NCI-H128 (cell line): ENCODE measurements around the gene PSMD9.

Experiments
- DNase-seq: peaks from one replicate; lab custom pipeline; 2025; ENCODE audit not compliant: unreplicated experiment; lab: John Stamatoyannopoulos, UW

PSMD9 gene

DNA sequence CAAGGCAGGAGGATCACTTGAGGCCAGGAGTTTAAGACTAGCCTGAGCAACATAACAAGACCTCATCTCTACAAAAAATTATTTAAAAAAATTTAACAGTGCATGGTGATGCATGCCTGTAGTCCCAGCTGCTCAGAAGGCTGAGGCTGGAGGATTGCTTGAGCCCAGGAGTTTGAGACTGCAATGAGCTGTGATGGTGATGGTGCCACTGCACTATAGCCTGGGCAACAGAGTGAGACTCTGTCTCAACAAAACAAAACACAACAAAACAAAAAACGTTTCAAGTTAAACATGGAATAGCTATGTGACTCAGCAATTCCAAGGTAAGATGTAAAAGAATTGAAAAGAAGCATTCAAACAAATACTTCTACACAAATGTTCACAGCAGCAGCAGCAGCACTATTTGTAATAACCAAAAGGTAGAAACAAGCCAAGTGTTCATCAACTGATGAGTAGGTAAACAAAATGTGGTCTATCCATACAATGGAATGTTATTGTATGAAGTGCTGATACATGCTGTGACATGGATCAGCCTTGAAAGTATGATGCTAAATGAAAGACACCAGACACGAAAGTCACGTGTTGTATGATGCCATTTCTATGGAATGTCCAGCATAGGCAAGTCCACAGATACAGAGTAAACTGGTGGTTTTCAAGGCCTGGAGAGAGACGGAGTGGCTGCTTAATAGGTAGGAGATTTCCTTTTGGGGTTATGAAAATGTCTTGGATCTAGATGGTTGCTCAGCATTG is 61.2 kb downstream of the PSMD9 start:
- DNase-seq, result no peak

DNA sequence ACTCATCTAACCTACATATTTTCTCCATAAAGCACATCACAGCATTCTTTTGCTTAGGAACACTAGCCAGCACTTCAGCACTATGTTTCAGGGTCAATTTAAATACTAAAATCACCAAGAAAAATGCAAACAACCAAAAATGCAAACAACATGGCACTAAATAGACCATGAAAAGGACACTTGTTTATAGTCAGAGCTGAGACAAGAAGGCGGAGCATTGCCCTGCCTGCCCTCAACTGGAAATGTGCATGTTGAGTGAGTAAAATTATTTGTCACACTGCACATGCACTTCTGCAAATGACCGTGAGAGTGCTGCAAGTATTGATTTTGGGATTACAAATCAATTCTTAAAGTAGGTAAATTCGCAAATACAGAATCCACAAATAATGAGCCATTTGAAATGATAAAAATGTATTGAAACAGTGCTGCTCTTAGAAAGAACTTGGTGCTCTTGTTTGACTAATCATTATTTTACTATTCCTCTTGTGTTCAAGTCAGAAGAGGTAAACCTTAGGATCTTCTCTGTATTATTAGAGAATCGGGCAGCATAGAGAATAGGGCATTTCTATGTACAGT is 64.6 kb downstream of the PSMD9 start:
- no peak for DNase-seq

- no peak for DNase-seq
Measured at GRCh38 chr12:121953695-121954094, 65.1 kb downstream of the PSMD9 start.

DNA sequence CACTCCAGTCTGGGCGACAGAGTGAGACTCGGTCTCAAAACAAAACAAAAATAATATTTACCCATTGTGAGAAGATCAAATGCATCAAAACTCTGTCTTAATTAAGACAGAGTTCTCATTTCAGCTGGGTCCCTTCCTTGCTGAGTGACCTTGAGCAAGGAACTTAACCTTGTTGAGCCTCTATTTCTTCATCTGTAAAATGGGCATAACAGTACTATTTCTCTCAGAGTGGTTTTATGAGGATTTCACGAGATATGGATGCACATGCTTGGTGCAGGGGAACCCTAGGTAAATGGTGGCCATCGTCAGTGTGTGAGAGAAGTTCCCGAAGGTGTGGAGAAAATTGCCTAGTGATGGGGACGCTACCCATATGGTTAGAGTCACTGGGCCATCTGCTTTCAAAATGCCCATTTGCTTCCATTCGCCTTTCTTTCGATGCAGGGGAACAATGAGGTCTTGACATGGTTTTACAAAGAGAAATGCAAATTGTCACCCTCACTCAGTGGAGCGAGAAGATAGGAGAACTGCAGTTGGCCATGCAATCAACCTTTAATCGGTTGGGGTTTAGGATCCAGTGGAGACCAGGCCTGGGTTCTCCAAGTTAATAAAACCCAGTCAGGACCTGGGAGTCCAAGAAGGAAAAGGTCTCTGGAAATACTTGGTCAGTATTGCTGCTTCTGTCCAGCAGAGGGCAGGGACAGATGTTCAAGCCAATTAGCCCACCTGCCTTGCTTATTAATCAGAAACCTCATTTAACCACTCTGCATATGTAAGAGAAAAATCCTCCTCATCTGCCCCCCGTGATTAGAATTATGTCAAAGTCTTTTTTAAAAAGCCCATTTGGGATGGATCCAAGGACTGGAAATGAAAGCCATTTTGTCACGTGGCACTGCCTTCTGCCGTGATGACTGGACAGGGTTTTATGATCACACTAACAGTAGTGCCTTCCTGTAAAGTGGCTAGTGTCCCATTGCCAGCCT is 67.0 kb downstream of the PSMD9 start:
- DNase-seq, result no peak

GRCh38 chr12:121957861-121958515 is 69.4 kb downstream of the PSMD9 start:
- DNase-seq, result no peak

DNA sequence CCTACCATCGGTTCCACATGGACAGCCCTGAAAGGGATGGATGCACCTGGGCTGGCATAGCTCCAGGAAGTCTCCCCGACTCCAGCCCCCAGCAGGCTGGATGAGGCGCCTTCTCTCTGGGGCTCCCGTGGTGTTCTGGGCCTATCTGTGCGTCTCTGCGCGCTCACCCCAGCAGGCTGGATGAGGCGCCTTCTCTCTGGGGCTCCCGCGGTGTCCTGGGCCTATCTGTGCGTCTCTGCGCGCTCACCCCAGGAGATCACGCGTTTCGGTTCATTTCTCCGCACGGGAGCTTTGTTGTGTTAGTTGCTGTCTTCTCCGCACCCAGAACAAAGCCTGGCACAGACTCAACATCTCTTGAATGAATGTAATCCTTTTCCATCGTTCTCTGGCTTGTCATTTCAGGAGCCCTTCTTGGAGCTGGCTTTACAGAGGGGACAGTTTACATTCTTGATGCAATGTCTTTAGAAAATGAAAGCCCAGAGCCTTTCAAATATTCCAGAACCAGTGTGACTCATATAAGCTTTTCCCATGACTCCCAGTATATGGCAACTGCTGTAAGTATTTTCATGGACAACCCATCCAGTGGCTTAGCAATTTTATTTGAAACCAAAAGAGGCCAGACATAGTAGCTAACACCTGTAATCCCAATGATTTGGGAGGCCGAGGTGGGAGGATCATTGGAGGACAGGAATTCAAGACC is 70.1 kb downstream of the PSMD9 start:
- DNase-seq, result no peak

GRCh38 chr12:121960541-121960940 is 72.0 kb downstream of the PSMD9 start:
- DNase-seq, result no peak

GRCh38 chr12:121961195-121961879 is 72.7 kb downstream of the PSMD9 start:
- no peak for DNase-seq

- DNase-seq, result no peak
Measured at GRCh38 chr12:121963341-121964018, 74.9 kb downstream of the PSMD9 start.

- DNase-seq, result no peak
Measured at GRCh38 chr12:121964813-121965643, 76.4 kb downstream of the PSMD9 start.

DNA sequence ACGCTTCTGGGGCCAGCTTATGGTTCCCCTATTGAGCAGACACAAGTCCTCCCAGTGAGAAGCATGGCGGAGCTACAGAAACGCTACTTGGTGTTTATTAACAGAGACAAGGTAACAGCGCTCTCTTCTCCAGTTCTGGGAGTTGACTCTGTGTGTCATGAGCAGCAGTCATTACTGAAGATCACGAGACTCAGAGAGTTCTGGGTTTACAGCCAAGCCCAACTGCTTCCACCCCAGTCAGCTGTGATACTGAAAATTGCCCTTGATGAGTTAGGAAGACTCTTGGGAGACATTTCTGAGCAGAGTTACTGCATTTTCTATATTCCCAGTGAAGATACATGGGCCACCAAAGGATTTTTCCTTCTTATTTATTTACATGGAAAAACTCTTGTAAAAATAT is 78.4 kb downstream of the PSMD9 start:
- no peak for DNase-seq
